HG03378 (cell line): ENCODE results near the gene SNX8.
"Not testable (repeated sequence)": the region's sequence is repeated elsewhere in the genome, so short reads cannot be mapped to it uniquely, and the experiment has no call there.

Experiments used
- ATAC-seq: cut with Tn5 transposase; IDR thresholded peaks from one replicate; pipeline ENCODE4 v1.9.1; 2021; ENCODE audit warnings: mild to moderate bottlenecking, moderate library complexity; ENCODE audit not compliant: unreplicated experiment

The SNX8 gene

GRCh38 chr7:2330493-2330892 is 16.3 kb upstream of the SNX8 start:
- no peak for ATAC-seq

GRCh38 chr7:2326951-2327350 is 12.7 kb upstream of the SNX8 start:
- no peak for ATAC-seq

- ATAC-seq: no peak
Observed at GRCh38 chr7:2325162-2325561, 10.9 kb upstream of the SNX8 start.

GRCh38 chr7:2321020-2321419 is 6.8 kb upstream of the SNX8 start:
- no peak for ATAC-seq

GRCh38 chr7:2317556-2318293 is 3.5 kb upstream of the SNX8 start:
- ATAC-seq: no peak

GRCh38 chr7:2316578-2316977 is 2.3 kb upstream of the SNX8 start:
- no peak for ATAC-seq

- no peak for ATAC-seq
Observed at GRCh38 chr7:2315787-2316186, 1.5 kb upstream of the SNX8 start.

- not testable (repeated sequence) for ATAC-seq
Observed at GRCh38 chr7:2314956-2315530, 802 bp upstream of the SNX8 start.

- no peak for ATAC-seq
Observed at GRCh38 chr7:2313450-2314208, 612 bp downstream of the SNX8 start.

GRCh38 chr7:2312267-2312929 is 1.8 kb downstream of the SNX8 start:
- ATAC-seq: no peak

- ATAC-seq: no peak
Observed at GRCh38 chr7:2309889-2310331, 4.3 kb downstream of the SNX8 start.

GRCh38 chr7:2307690-2308107 is 6.5 kb downstream of the SNX8 start:
- peak; percentile 47 for ATAC-seq

- no peak for ATAC-seq
Observed at GRCh38 chr7:2306688-2307087, 7.6 kb downstream of the SNX8 start.

GRCh38 chr7:2305258-2305657 is 9.0 kb downstream of the SNX8 start:
- not testable (repeated sequence) for ATAC-seq

GRCh38 chr7:2303520-2303919 is 10.7 kb downstream of the SNX8 start:
- ATAC-seq: not testable (repeated sequence)

- ATAC-seq: not testable (repeated sequence)
Observed at GRCh38 chr7:2302743-2303397, 11.4 kb downstream of the SNX8 start.

GRCh38 chr7:2301511-2301863 is 12.8 kb downstream of the SNX8 start:
- ATAC-seq: no peak

- no peak for ATAC-seq
Observed at GRCh38 chr7:2299870-2300512, 14.2 kb downstream of the SNX8 start.

GRCh38 chr7:2299131-2299829 is 15.0 kb downstream of the SNX8 start:
- ATAC-seq: peak; percentile 58

- ATAC-seq: no peak
Observed at GRCh38 chr7:2296832-2297231, 17.4 kb downstream of the SNX8 start.
